ENCODE data around the gene FGF8.

FGF8 gene

DNA sequence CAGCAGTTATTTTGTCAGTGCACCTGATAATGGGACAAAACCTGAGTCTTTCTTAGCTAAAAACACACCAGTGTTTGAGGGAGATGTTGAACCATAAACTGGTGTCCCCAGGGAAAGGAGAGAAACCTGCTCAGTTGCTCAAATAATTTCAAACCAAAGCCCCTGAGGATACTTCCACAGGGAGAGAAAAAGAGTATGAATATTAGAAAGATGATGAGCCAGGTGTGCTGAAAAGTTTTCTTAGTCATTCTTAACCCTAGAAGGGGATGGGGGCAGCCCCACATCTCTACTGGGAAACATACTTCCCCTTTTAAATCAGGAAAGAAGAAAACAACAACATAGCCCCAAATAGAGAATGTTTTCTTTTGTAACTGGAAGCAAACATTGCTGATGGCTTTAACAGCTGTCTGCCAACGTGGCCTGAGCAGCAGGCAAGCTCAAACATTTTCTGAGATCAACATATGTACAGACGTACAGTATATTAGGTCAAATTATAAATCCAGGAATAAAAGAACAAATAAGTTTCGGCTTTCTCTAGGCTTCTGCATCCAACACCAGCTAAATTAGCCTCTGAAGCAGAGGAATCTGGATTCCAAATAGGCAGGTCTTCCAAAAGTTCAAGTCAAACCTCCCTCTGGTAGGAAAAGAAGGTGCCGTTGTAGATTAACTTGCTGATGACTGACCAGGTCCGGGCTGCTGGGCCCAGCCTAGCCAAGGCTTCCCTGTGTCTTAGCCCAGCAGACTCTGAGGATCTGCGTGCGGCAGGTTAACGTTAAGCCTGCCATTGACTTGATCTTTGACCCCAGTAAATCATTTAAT is 50.4 kb downstream of the FGF8 start:
- no peak for DNase-seq

GRCh38 chr10:101724446-101724845 is 51.5 kb downstream of the FGF8 start:
- DNase-seq: no peak

- DNase-seq: no peak
Measured at GRCh38 chr10:101723176-101723575, 52.7 kb downstream of the FGF8 start.

DNA sequence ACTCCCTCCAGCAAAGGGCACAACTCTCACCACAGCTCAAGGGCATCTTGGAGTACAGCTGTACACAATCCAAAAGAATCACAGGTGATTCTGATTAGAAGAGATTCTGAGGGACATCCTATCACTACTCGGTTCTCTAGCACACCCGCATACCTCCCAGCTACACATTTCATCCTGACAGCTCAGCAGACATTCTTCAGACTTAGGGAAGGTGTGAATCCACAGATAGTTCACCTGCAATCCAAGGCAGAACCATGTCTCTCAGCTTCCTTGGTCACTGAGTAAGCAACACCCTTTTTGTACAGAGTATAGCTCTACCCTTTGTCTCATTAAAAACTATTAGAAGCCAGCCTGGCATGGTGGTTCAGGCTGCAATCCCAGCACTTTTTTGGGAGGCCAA is 54.1 kb downstream of the FGF8 start:
- DNase-seq: no peak

GRCh38 chr10:101720606-101721230 is 55.2 kb downstream of the FGF8 start:
- DNase-seq: no peak

All from HCEC 1CT (cell line).